Activated naive CD4-positive, alpha-beta T cell treated with anti-CD3 and anti-CD28 coated beads for 36 hours (primary cell): ENCODE measurements around the gene HS6ST3. TPM values are rescaled to one million over a fixed set of nuclear protein-coding genes. Genes with fewer than 3 reads are reported as not detected.
"Not testable (repeated sequence)": the region's sequence is repeated elsewhere in the genome, so short reads cannot be mapped to it uniquely, and the experiment has no call there.

Source experiments
- CTCF ChIA-PET: fragments of 350-600 bp; sonication (Branson Sonifier 250); formaldehyde crosslinking; loops from one replicate; lab custom pipeline; 2021; ENCODE audit warnings: antibody characterized with exemption; lab: Charles Lee
- DNase-seq: peaks from one replicate; pipeline ENCODE4 v3.0.0-alpha.2; 2020
- H3K27ac Mint-ChIP-seq: one replicate; pipeline ENCODE4 v1.8.0; 2021; ENCODE audit warnings: mild to moderate bottlenecking, mixed read lengths
- H3K27me3 Mint-ChIP-seq: one replicate; pipeline ENCODE4 v1.8.0; 2021; ENCODE audit warnings: low read depth, mixed read lengths
- H3K36me3 Mint-ChIP-seq: one replicate; pipeline ENCODE4 v1.8.0; 2021; ENCODE audit warnings: low read depth, mixed read lengths
- H3K4me1 Mint-ChIP-seq: one replicate; pipeline ENCODE4 v1.8.0; 2021; ENCODE audit warnings: low read depth, mixed read lengths
- H3K4me3 Mint-ChIP-seq: one replicate; pipeline ENCODE4 v1.8.0; 2021; ENCODE audit warnings: mild to moderate bottlenecking, moderate library complexity, mixed read lengths
- H3K9me3 Mint-ChIP-seq: one replicate; pipeline ENCODE4 v1.8.0; 2021; ENCODE audit warnings: mixed read lengths
- intact Hi-C: fragments of 100-400 bp; cut with micrococcal nuclease; formaldehyde crosslinking; loops from one replicate; pipeline ENCODE4 v1.15.1; 2023
- total RNA-seq, 2 experiments: library from RNA; stranded (reverse); gene quantifications; one replicate each; pipeline ENCODE4 v1.2.3, GENCODE V29; 2021

HS6ST3 gene
- total RNA-seq, 2 experiments from 2014 or later = not detected

GRCh38 chr13:96104516-96104915 is 14.6 kb downstream of the HS6ST3 start:
- Mint-ChIP-seq H3K4me3 (no peak overlapping the region), H3K27ac (no peak overlapping the region), H3K4me1 (no peaks in the 10 kb centered on the region), H3K9me3 (peaks cover 19% of the 10 kb centered on the region), H3K27me3 (no peaks in the 10 kb centered on the region), H3K36me3 (no peaks in the 10 kb centered on the region)
- intact Hi-C loops = no loop called here
- no peak for DNase-seq
- CTCF ChIA-PET = no interaction called here

GRCh38 chr13:96108072-96108471 is 18.2 kb downstream of the HS6ST3 start:
- H3K27ac Mint-ChIP-seq, DNase-seq, CTCF ChIA-PET, H3K27me3 Mint-ChIP-seq, H3K4me1 Mint-ChIP-seq, H3K4me3 Mint-ChIP-seq, intact Hi-C loops, H3K36me3 Mint-ChIP-seq: not testable (repeated sequence)
- peaks cover 22% of the 10 kb centered on the region for H3K9me3 Mint-ChIP-seq

GRCh38 chr13:96109125-96109524 is 19.2 kb downstream of the HS6ST3 start:
- Mint-ChIP-seq H3K36me3 (no peaks in the 10 kb centered on the region), H3K9me3 (peaks cover 22% of the 10 kb centered on the region), H3K4me1 (no peaks in the 10 kb centered on the region), H3K27ac (no peak overlapping the region), H3K4me3 (no peak overlapping the region), H3K27me3 (no peaks in the 10 kb centered on the region)
- intact Hi-C loops = no loop called here
- CTCF ChIA-PET = no interaction called here
- no peak for DNase-seq

- no peak for DNase-seq
- intact Hi-C loops = no loop called here
- CTCF ChIA-PET = no interaction called here
- H3K4me3 Mint-ChIP-seq = no peak overlapping the region
- no peaks in the 10 kb centered on the region for H3K36me3 Mint-ChIP-seq
- no peaks in the 10 kb centered on the region for H3K27me3 Mint-ChIP-seq
- peaks cover 8% of the 10 kb centered on the region for H3K9me3 Mint-ChIP-seq
- H3K27ac Mint-ChIP-seq = no peak overlapping the region
- no peaks in the 10 kb centered on the region for H3K4me1 Mint-ChIP-seq
Measured at GRCh38 chr13:96112936-96113335, 23.0 kb downstream of the HS6ST3 start.

GRCh38 chr13:96115368-96115767 is 25.5 kb downstream of the HS6ST3 start:
- H3K36me3 Mint-ChIP-seq, intact Hi-C loops, H3K9me3 Mint-ChIP-seq, CTCF ChIA-PET, H3K27ac Mint-ChIP-seq, DNase-seq, H3K4me3 Mint-ChIP-seq, H3K4me1 Mint-ChIP-seq, H3K27me3 Mint-ChIP-seq: not testable (repeated sequence)

GRCh38 chr13:96119921-96120320 is 30.0 kb downstream of the HS6ST3 start:
- Mint-ChIP-seq H3K27me3 (no peaks in the 10 kb centered on the region), H3K4me1 (no peaks in the 10 kb centered on the region), H3K9me3 (no peaks in the 10 kb centered on the region), H3K27ac (no peak overlapping the region), H3K36me3 (no peaks in the 10 kb centered on the region), H3K4me3 (no peak overlapping the region)
- intact Hi-C loops = no loop called here
- no peak for DNase-seq
- CTCF ChIA-PET = no interaction called here

- Mint-ChIP-seq H3K27ac (no peak overlapping the region), H3K4me3 (no peak overlapping the region), H3K9me3 (peaks cover 1% of the 10 kb centered on the region), H3K4me1 (no peaks in the 10 kb centered on the region), H3K36me3 (no peaks in the 10 kb centered on the region), H3K27me3 (no peaks in the 10 kb centered on the region)
- intact Hi-C loops = no loop called here
- DNase-seq = no peak
- CTCF ChIA-PET = no interaction called here
Measured at GRCh38 chr13:96130818-96131340, 41.0 kb downstream of the HS6ST3 start.

GRCh38 chr13:96141032-96141431 is 51.1 kb downstream of the HS6ST3 start:
- H3K4me3 Mint-ChIP-seq = no peak overlapping the region
- CTCF ChIA-PET = no interaction called here

GRCh38 chr13:96159725-96160124 is 69.8 kb downstream of the HS6ST3 start:
- Mint-ChIP-seq H3K36me3 (no peaks in the 10 kb centered on the region), H3K4me3 (no peak overlapping the region), H3K4me1 (no peaks in the 10 kb centered on the region), H3K9me3 (peaks cover 3% of the 10 kb centered on the region), H3K27me3 (peaks cover 6% of the 10 kb centered on the region), H3K27ac (no peak overlapping the region)
- CTCF ChIA-PET = no interaction called here
- DNase-seq = no peak
- intact Hi-C loops = no loop called here

More at GRCh38 chr13:96141032-96141431, 51.1 kb downstream of the HS6ST3 start:
- Mint-ChIP-seq H3K4me1 (no peaks in the 10 kb centered on the region), H3K9me3 (no peaks in the 10 kb centered on the region), H3K27ac (no peak overlapping the region), H3K36me3 (no peaks in the 10 kb centered on the region), H3K27me3 (no peaks in the 10 kb centered on the region)
- DNase-seq = no peak
- intact Hi-C loops = no loop called here

- intact Hi-C loops = no loop called here
- no peak for DNase-seq
- peaks cover 3% of the 10 kb centered on the region for H3K9me3 Mint-ChIP-seq
- no peak overlapping the region for H3K27ac Mint-ChIP-seq
- H3K27me3 Mint-ChIP-seq = peaks cover 6% of the 10 kb centered on the region
- no peak overlapping the region for H3K4me3 Mint-ChIP-seq
- CTCF ChIA-PET = no interaction called here
- no peaks in the 10 kb centered on the region for H3K4me1 Mint-ChIP-seq
- no peaks in the 10 kb centered on the region for H3K36me3 Mint-ChIP-seq
Measured at GRCh38 chr13:96161141-96161540, 71.2 kb downstream of the HS6ST3 start.

GRCh38 chr13:96165840-96166239 is 75.9 kb downstream of the HS6ST3 start:
- CTCF ChIA-PET = no interaction called here
- no peak overlapping the region for H3K27ac Mint-ChIP-seq
- H3K27me3 Mint-ChIP-seq = no peaks in the 10 kb centered on the region
- no peaks in the 10 kb centered on the region for H3K9me3 Mint-ChIP-seq
- no peaks in the 10 kb centered on the region for H3K4me1 Mint-ChIP-seq
- no peak for DNase-seq
- intact Hi-C loops = no loop called here
- H3K4me3 Mint-ChIP-seq = no peak overlapping the region
- no peaks in the 10 kb centered on the region for H3K36me3 Mint-ChIP-seq

GRCh38 chr13:96172066-96172465 is 82.2 kb downstream of the HS6ST3 start:
- Mint-ChIP-seq H3K27me3 (no peaks in the 10 kb centered on the region), H3K4me3 (no peak overlapping the region), H3K4me1 (no peaks in the 10 kb centered on the region), H3K9me3 (no peaks in the 10 kb centered on the region), H3K27ac (no peak overlapping the region), H3K36me3 (no peaks in the 10 kb centered on the region)
- intact Hi-C loops = no loop called here
- no peak for DNase-seq
- CTCF ChIA-PET = no interaction called here

- H3K4me3 Mint-ChIP-seq = no peak overlapping the region
- H3K4me1 Mint-ChIP-seq = no peaks in the 10 kb centered on the region
- intact Hi-C loops = no loop called here
- CTCF ChIA-PET = no interaction called here
- DNase-seq = no peak
- H3K27me3 Mint-ChIP-seq = no peaks in the 10 kb centered on the region
- H3K27ac Mint-ChIP-seq = no peak overlapping the region
- H3K36me3 Mint-ChIP-seq = no peaks in the 10 kb centered on the region
- H3K9me3 Mint-ChIP-seq = no peaks in the 10 kb centered on the region
Measured at GRCh38 chr13:96178759-96179158, 88.9 kb downstream of the HS6ST3 start.

- Mint-ChIP-seq H3K27ac (no peak overlapping the region), H3K9me3 (peaks cover 1% of the 10 kb centered on the region), H3K27me3 (no peaks in the 10 kb centered on the region), H3K36me3 (no peaks in the 10 kb centered on the region), H3K4me3 (no peak overlapping the region), H3K4me1 (no peaks in the 10 kb centered on the region)
- CTCF ChIA-PET = no interaction called here
- intact Hi-C loops = no loop called here
- DNase-seq = no peak
Measured at GRCh38 chr13:96179309-96179708, 89.4 kb downstream of the HS6ST3 start.
